Lower lobe of right lung (tissue), 2 donors: ENCODE data around the gene PIGK. TPM values are rescaled to one million over a fixed set of nuclear protein-coding genes. Genes with fewer than 3 reads are reported as not detected.

ENCODE experiments used
- ATAC-seq, 2 donors: fragments of 200-7000 bp; cut with Tn5 transposase; one replicate each; pipeline ENCODE4 v1.9.1; 2020 to 2022; ENCODE audit warnings: mild to moderate bottlenecking in 2 of 2, moderate library complexity in 2 of 2
- DNase-seq: peaks from one replicate; pipeline ENCODE4 v3.0.0-alpha.2; 2020
- H3K27ac ChIP-seq: fragments of 200-600 bp; one replicate; pipeline ENCODE4 v1.8.0; 2022
- H3K27me3 ChIP-seq: fragments of 200-600 bp; one replicate; pipeline ENCODE4 v1.8.0; 2022; ENCODE audit warnings: low read depth
- H3K36me3 ChIP-seq: fragments of 200-600 bp; one replicate; pipeline ENCODE4 v1.8.0; 2022; ENCODE audit warnings: mild to moderate bottlenecking
- H3K4me1 ChIP-seq: fragments of 200-600 bp; one replicate; pipeline ENCODE4 v1.8.0; 2022
- H3K4me3 ChIP-seq: fragments of 200-600 bp; one replicate; pipeline ENCODE4 v1.8.0; 2022; ENCODE audit warnings: mild to moderate bottlenecking
- H3K9me3 ChIP-seq: fragments of 200-600 bp; one replicate; pipeline ENCODE4 v1.8.0; 2022
- intact Hi-C: fragments of 100-400 bp; cut with DNase I; formaldehyde crosslinking; loops from one replicate; pipeline ENCODE4 v1.11.0; 2022
- total RNA-seq: library from RNA; stranded (reverse); fragmentation: NEBNext Ultra II Directional; extraction: Animal tissue kit (Norgen Biotek cat#: 25700); gene quantifications from one replicate; pipeline ENCODE4 v1.2.1, GENCODE V29; 2021
- TF ChIP-seq, protein P1 (sequence below): fragments of 200-600 bp; IDR thresholded peaks from one replicate; pipeline ENCODE4 v1.8.0; 2022; ENCODE audit warnings: antibody characterized with exemption, mild to moderate bottlenecking
- donor health status: DM: no; HTN: yes; CAD: no; lungs with severe emphysema.

The PIGK gene
- total RNA-seq, 1 donor from 2014 or later = 27.1 TPM

DNA sequence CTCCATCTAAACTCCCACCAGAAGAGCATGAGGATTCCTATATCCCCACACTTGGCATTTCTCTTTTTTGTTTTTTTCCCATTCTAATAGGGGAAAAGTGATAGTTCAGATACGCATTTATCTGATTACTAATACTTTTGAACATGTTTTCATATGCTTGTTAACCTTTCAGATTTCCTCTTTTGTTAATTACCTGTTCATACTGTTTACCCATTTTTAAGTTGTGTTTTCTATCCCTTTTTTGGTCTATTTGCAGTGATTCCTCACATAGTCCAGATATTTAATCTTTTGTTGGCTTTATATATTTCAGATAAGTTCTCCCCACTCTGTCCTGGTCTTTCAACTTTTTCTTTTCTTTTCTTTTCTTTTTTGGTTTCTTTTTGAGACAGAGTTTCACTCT is 13.6 kb upstream of the PIGK start:
- Histone ChIP-seq H3K4me3 (no peak overlapping the region), H3K27me3 (no peaks in the 10 kb centered on the region), H3K27ac (no peak overlapping the region), H3K36me3 (no peaks in the 10 kb centered on the region), H3K9me3 (peaks cover 4% of the 10 kb centered on the region), H3K4me1 (no peaks in the 10 kb centered on the region)
- no peak for DNase-seq
- ATAC-seq = no peak
- intact Hi-C loops = no loop called here
- TF ChIP-seq, protein P1, sequence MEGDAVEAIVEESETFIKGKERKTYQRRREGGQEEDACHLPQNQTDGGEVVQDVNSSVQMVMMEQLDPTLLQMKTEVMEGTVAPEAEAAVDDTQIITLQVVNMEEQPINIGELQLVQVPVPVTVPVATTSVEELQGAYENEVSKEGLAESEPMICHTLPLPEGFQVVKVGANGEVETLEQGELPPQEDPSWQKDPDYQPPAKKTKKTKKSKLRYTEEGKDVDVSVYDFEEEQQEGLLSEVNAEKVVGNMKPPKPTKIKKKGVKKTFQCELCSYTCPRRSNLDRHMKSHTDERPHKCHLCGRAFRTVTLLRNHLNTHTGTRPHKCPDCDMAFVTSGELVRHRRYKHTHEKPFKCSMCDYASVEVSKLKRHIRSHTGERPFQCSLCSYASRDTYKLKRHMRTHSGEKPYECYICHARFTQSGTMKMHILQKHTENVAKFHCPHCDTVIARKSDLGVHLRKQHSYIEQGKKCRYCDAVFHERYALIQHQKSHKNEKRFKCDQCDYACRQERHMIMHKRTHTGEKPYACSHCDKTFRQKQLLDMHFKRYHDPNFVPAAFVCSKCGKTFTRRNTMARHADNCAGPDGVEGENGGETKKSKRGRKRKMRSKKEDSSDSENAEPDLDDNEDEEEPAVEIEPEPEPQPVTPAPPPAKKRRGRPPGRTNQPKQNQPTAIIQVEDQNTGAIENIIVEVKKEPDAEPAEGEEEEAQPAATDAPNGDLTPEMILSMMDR = no peak

DNA sequence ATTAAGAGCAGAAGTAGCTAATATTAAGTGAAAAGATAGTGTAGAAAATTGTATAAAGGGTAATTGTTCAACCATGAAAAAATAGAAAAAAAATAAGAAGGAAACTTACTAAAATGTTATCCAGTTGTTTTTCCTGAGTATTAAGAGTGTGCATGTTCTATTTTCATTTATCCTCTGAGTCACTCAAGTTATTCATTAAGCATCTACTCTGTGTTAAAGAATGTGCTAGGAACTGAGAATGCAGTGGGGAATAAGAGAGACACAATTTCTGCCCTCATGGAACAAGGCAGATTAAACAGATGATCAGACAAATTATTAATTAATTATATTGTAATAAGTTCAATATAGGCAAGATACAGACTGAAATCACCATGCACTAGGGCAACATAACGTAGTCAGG is 10.8 kb upstream of the PIGK start:
- intact Hi-C loops = no loop called here
- ATAC-seq = no peak
- TF ChIP-seq, protein P1 = no peak

DNA sequence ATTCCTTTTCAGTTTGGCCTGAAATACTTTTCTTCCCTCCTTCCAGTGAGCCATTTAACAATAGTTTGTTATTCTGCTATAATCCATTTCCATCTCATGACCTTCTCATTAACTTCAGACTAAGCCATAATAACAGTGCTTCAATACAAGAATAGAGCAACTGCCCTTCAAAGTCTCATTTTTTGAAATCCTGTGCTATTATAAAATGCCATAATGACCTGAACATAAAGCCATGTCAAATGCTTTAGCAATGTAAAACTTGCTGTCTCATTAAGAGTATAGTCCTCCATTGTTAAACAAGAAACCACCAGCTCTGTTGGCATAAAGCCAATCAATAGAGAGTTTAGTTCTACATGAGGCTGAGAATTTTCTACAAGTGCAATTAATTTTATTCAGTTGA is 9.6 kb upstream of the PIGK start:
- DNase-seq (no peak), ATAC-seq (no peak)
- intact Hi-C loops = no loop called here
- no peaks in the 10 kb centered on the region for H3K4me1 ChIP-seq
- no peak overlapping the region for H3K27ac ChIP-seq
- TF ChIP-seq, protein P1 = no peak
- no peaks in the 10 kb centered on the region for H3K27me3 ChIP-seq
- H3K4me3 ChIP-seq = no peak overlapping the region
- H3K36me3 ChIP-seq = no peaks in the 10 kb centered on the region
- peaks cover 4% of the 10 kb centered on the region for H3K9me3 ChIP-seq

More for the DNA sequence above, 10.8 kb upstream of the PIGK start:
- H3K9me3 ChIP-seq = peaks cover 4% of the 10 kb centered on the region
- no peak overlapping the region for H3K27ac ChIP-seq
- no peaks in the 10 kb centered on the region for H3K36me3 ChIP-seq
- H3K4me3 ChIP-seq = no peak overlapping the region
- DNase-seq = no peak
- no peaks in the 10 kb centered on the region for H3K27me3 ChIP-seq
- H3K4me1 ChIP-seq = no peaks in the 10 kb centered on the region

DNA sequence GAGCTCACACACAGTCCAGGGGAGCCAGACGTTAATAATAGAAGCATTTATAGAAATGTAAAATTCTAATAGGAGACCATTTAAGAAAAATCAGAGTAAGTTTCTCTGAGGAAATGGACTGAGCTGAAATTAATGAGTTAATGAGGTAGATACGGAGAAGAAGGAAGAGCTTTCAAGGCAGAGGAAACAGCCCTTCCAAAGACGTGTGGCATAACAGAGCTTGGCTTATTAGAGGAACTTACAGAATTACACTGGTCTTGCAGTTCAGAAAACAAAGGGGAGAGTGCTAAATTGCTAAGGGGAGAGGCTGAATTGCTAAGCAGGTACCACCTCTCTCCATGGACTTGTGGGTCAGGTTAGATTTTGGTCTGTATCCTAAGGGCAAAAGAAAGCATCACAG is 8.2 kb upstream of the PIGK start:
- H3K9me3 ChIP-seq = no peaks in the 10 kb centered on the region
- no peak overlapping the region for H3K4me3 ChIP-seq
- no peak overlapping the region for H3K27ac ChIP-seq
- H3K27me3 ChIP-seq = no peaks in the 10 kb centered on the region
- intact Hi-C loops = no loop called here
- H3K4me1 ChIP-seq = no peaks in the 10 kb centered on the region
- H3K36me3 ChIP-seq = no peaks in the 10 kb centered on the region
- TF ChIP-seq, protein P1 = no peak
- no peak for ATAC-seq
- DNase-seq = no peak

DNA sequence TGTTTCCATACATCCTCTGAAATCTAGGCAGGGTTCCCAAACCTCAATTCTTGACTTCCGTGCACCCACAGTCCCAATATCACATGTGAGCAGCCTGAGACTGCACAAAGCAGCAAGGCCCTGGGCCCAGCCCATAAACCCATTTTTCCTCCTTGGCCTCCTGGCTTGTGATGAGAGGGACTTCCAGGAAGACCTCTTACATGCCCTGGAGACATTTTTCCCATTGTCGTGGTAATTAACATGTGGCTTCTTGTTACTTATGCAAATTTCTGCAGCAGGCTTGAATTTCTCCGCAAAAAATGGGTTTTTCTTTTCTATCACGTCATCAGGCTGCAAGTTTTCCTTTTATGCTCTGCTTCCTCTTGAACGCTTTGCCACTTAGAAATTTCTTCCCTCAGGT is 3.3 kb upstream of the PIGK start:
- H3K27ac ChIP-seq = no peak overlapping the region
- intact Hi-C loops = no loop called here
- TF ChIP-seq, protein P1 = no peak
- H3K27me3 ChIP-seq = no peaks in the 10 kb centered on the region
- H3K36me3 ChIP-seq = no peaks in the 10 kb centered on the region
- H3K9me3 ChIP-seq = no peaks in the 10 kb centered on the region
- DNase-seq (no peak), ATAC-seq (no peak)
- H3K4me1 ChIP-seq = peaks cover 14% of the 10 kb centered on the region
- no peak overlapping the region for H3K4me3 ChIP-seq
